Measurements from ENCODE around the gene CLPX.

GRCh38 chr15:65106011-65106590 is 79.0 kb downstream of the CLPX start:
- no peak for TF ChIP-seq EZH2 (IDR thresholded peaks at IDR 0.05)
- TF ChIP-seq CTCF (IDR thresholded peaks at IDR 0.05), result no peak
- no peak for TF ChIP-seq EZH2phosphoT487 (IDR thresholded peaks at IDR 0.05)
